T-cell (primary cell): ENCODE measurements around the gene GPSM1. TPM values are rescaled to one million over a fixed set of nuclear protein-coding genes. Genes with fewer than 3 reads are reported as not detected.
A peak's percentile ranks its signal among the peaks of the same experiment; 100 is the strongest.

Source experiments
- ATAC-seq, 4 experiments: fragments of 200-7000 bp in 3 of 4; fragments of 150-1000 bp in 1 of 4; cut with Tn5 transposase; replicated peaks in 1 of 4; 1 replicate in 3 of 4; 2 replicates in 1 of 4; pipeline ENCODE4 v1.10.0; 2021; ENCODE audit warnings: moderate library complexity in 3 of 4, mild to moderate bottlenecking in 2 of 4, moderate number of reproducible peaks in 1 of 4
- CTCF ChIA-PET, 2 donors: fragments of 300-600 bp; sonication (Branson Sonifier 250); formaldehyde crosslinking; loops; one replicate each; lab custom pipeline; 2022; ENCODE audit warnings: antibody characterized with exemption in 2 of 2; lab: Charles Lee
- POLR2A ChIA-PET, 2 donors: fragments of 300-600 bp; sonication (Branson Sonifier 250); formaldehyde crosslinking; loops; one replicate each; lab custom pipeline; 2022; ENCODE audit warnings: antibody characterized with exemption in 2 of 2; lab: Charles Lee
- DNase-seq, 35 experiments: peaks; one replicate each; pipeline versions ENCODE4 v3.0.0 to v3.0.0-alpha.2; 2013 to 2023
- H3K27ac ChIP-seq: one replicate; pipeline ENCODE4 v1.5.1; 2013; ENCODE audit warnings: low read length
- H3K27me3 ChIP-seq, 2 experiments: replicated peaks in 1 of 2; 1 replicate in 1 of 2; 2 replicates in 1 of 2; pipeline versions ENCODE4 v1.6.1 to v1.7.0; 2013; ENCODE audit warnings: low read length in 1 of 2, mixed read lengths in 1 of 2; ENCODE audit not compliant: control insufficient read depth in 2 of 2, insufficient read depth in 2 of 2; ENCODE audit errors: extremely low read depth in 1 of 2
- H3K36me3 ChIP-seq, 2 donors: 1 replicate in 1 of 2; 2 replicates in 1 of 2; pipeline versions ENCODE4 v1.6.1 to v1.7.0; 2013; ENCODE audit warnings: low read length in 1 of 2; ENCODE audit not compliant: control insufficient read depth in 2 of 2, insufficient read depth in 1 of 2; ENCODE audit errors: extremely low read depth in 1 of 2
- H3K4me1 ChIP-seq, 2 experiments: 1 replicate in 1 of 2; 2 replicates in 1 of 2; pipeline versions ENCODE4 v1.6.1 to v1.7.0; 2013; ENCODE audit warnings: low read length in 2 of 2, mixed read lengths in 1 of 2; ENCODE audit not compliant: insufficient read depth in 2 of 2, control insufficient read depth in 1 of 2; ENCODE audit errors: extremely low read depth in 1 of 2
- H3K4me3 ChIP-seq, 2 donors: 1 replicate in 1 of 2; 2 replicates in 1 of 2; pipeline versions ENCODE4 v1.5.1 to v1.7.0; 2013; ENCODE audit warnings: mild to moderate bottlenecking in 2 of 2, low read length in 1 of 2, moderate library complexity in 1 of 2; ENCODE audit not compliant: control insufficient read depth in 1 of 2; ENCODE audit errors: extremely low read depth in 1 of 2
- H3K9me3 ChIP-seq: 2 replicates; pipeline ENCODE4 v1.7.0; 2013
- H3K27ac Mint-ChIP-seq, 2 donors: one replicate each; pipeline ENCODE4 v1.8.0; 2020 to 2021; ENCODE audit warnings: mild to moderate bottlenecking in 2 of 2, mixed read lengths in 2 of 2
- H3K27me3 Mint-ChIP-seq, 2 donors: one replicate each; pipeline ENCODE4 v1.8.0; 2021 to 2022; ENCODE audit warnings: mixed read lengths in 2 of 2
- H3K36me3 Mint-ChIP-seq: one replicate; pipeline ENCODE4 v1.8.0; 2021; ENCODE audit warnings: mixed read lengths
- H3K4me1 Mint-ChIP-seq, 3 donors: one replicate each; pipeline ENCODE4 v1.8.0; 2020 to 2022; ENCODE audit warnings: mixed read lengths in 3 of 3, mild to moderate bottlenecking in 1 of 3
- H3K4me3 Mint-ChIP-seq, 3 donors: one replicate each; pipeline ENCODE4 v1.8.0; 2020 to 2022; ENCODE audit warnings: mild to moderate bottlenecking in 3 of 3, mixed read lengths in 3 of 3, moderate library complexity in 3 of 3
- H3K9me3 Mint-ChIP-seq, 3 donors: one replicate each; pipeline ENCODE4 v1.8.0; 2020 to 2022; ENCODE audit warnings: mixed read lengths in 3 of 3
- WGBS: methylation state at CpG from one replicate; pipeline ENCODE4 v1.1.5; 2013; ENCODE audit warnings: missing lambda C conversion rate; ENCODE audit not compliant: insufficient coverage; 5-methylcytosine and 5-hydroxymethylcytosine counted together
- total RNA-seq, 35 experiments: library from RNA in 6 of 35; stranded (reverse) in 6 of 35; fragments of 120-200 nt in 1 of 35; gene quantifications; one replicate each; pipeline versions ENCODE4 v1.2.1 to v1.2.4 and lab custom pipeline; 2013 to 2026

The GPSM1 gene
- total RNA-seq, 5 donors from 2014 or later (not counting 1 experiment from before 2014, with no cell fraction given): 8.6 to 11.5 (median 9.7) TPM

DNA sequence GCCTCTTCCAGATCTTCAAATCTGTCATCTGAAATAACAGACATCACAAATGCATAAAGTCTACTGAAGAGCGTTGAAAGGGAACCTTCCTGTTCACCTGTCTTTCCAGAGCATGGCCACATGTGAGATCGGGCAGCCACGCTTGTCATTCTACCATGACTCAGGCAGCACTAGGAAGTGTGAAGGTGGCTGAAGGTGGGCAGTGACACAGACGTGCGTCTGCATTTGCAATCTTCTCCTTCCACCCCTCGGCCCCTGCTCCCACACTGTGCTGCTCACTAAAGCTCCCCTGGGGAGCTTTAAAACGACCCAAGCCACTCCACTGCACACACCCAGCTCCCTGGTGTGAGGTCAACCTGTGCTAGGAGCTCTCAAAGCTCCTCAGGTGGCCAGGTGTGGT lies 80.6 kb downstream of the GPSM1 start:
- Histone ChIP-seq H3K4me3 (no peak overlapping the region), H3K27me3 (no peaks in the 10 kb centered on the region), H3K36me3 (peaks cover 11 to 35% of the 10 kb centered on the region in 2 donors), H3K9me3 (no peaks in the 10 kb centered on the region), H3K4me1 (peaks cover 20 to 73% of the 10 kb centered on the region in 2 experiments), H3K27ac (no peak overlapping the region)
- no peaks in the 10 kb centered on the region for H3K27me3 Mint-ChIP-seq
- no peak for DNase-seq
- peak overlapping the region in 2 of 3 donors; percentile 21 to 48 for H3K4me3 Mint-ChIP-seq
- no peak for ATAC-seq
- ChIA-PET POLR2A (interaction anchor here in 1 of 2 donors (0.5 kb wide), 1 partner anchor 145 kb away, joined by 3 read pairs; no protein-coding TSS in a partner anchor), CTCF (no interaction called here)
- H3K4me1 Mint-ChIP-seq: peaks cover 58 to 70% (median 63%) of the 10 kb centered on the region in 3 donors
- WGBS: no CpG with 5 or more reads among the region's 7 CpGs
- H3K27ac Mint-ChIP-seq: no peak overlapping the region
- peaks cover 18% of the 10 kb centered on the region for H3K36me3 Mint-ChIP-seq
- no peaks in the 10 kb centered on the region for H3K9me3 Mint-ChIP-seq

Other genes with a start within 250 kb of the GPSM1 start
- gene NACC2, start 232.2 kb upstream of the GPSM1 start, total RNA-seq: 10 to 100 TPM in 3 of 5 donors, 1 to 10 TPM in 2; 4.2 to 11.7 (median 11.3) TPM
- 10 to 100 TPM; 21.0 to 77.9 (median 63.0) TPM for gene TMEM250, start 208.7 kb upstream of the GPSM1 start, total RNA-seq
- under 1 TPM in 2 of 5 donors, not detected in 3; 0.13 to 0.42 TPM for gene LHX3, start 122.4 kb upstream of the GPSM1 start, total RNA-seq
- 10 to 100 TPM; 14.1 to 19.4 (median 17.0) TPM for gene QSOX2, start 81.7 kb upstream of the GPSM1 start, total RNA-seq
- under 1 TPM in 4 of 5 donors, not detected in 1; 0.07 to 0.20 (median 0.09) TPM for gene CCDC187, start 23.4 kb upstream of the GPSM1 start, total RNA-seq
- gene DNLZ, start 36.2 kb downstream of the GPSM1 start, total RNA-seq: 10 to 100 TPM; 20.4 to 46.8 (median 36.3) TPM
- gene CARD9, start 46.1 kb downstream of the GPSM1 start, total RNA-seq: 1 to 10 TPM in 1 of 5 donors, under 1 TPM in 4; 0.43 to 1.4 (median 0.76) TPM
- gene SNAPC4, start 72.6 kb downstream of the GPSM1 start, total RNA-seq: 10 to 100 TPM; 10.5 to 15.7 (median 13.3) TPM
- gene ENTR1, start 83.1 kb downstream of the GPSM1 start, total RNA-seq: 100 to 1,000 TPM in 1 of 5 donors, 10 to 100 TPM in 4; 57.7 to 103 (median 95.6) TPM
- 10 to 100 TPM; 55.8 to 81.9 (median 65.7) TPM for gene PMPCA, start 83.1 kb downstream of the GPSM1 start, total RNA-seq
- gene INPP5E, start 112.3 kb downstream of the GPSM1 start, total RNA-seq: 10 to 100 TPM; 16.5 to 35.5 (median 31.8) TPM
- gene SEC16A, start 155.5 kb downstream of the GPSM1 start, total RNA-seq: 10 to 100 TPM; 76.3 to 99.0 (median 92.4) TPM
- gene NOTCH1, start 218.5 kb downstream of the GPSM1 start, total RNA-seq: 10 to 100 TPM; 50.1 to 96.1 (median 84.1) TPM